GM12864 (cell line): ENCODE results near the gene CTDSP1.

Experiments used
- DNase-seq: peaks from one replicate; pipeline ENCODE4 v3.0.0-alpha.2; 2011; ENCODE audit warnings: low read depth
- H3K4me3 ChIP-seq: 2 replicates; pipeline ENCODE4 v1.5.1; 2011; ENCODE audit warnings: mild to moderate bottlenecking, low read depth, low read length, control low read depth
- CTCF ChIP-seq: IDR thresholded peaks from 2 replicates; pipeline ENCODE4 v1.5.1; 2011; ENCODE audit warnings: low read depth, mild to moderate bottlenecking, moderate library complexity, low read length, control low read depth, inconsistent platforms; ENCODE audit errors: missing control alignments

The CTDSP1 gene

GRCh38 chr2:218425531-218425930, 25.9 kb downstream of the CTDSP1 start:
- DNase-seq: no peak
- no peak overlapping the region for H3K4me3 ChIP-seq
- no peak for TF ChIP-seq CTCF

DNA sequence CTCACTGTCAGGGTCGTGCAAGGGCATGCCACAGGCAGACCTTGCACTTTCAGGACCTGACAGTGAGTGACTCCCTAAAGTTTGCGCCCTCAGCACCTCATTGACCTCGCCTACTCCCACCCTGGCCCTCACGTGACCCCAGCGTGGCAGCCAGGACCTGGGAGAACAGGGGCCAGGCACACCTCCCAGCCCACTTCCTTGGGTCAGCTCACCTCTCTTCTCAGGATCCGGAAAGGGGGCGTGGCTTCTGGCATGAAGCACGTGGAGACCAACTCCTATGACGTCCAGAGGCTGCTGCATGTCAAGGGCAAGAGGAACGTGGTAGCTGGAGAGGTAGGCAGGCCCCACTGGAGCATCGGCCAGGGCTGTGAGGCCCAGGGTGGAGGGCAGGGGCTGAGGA, 28.1 kb downstream of the CTDSP1 start:
- no peak for TF ChIP-seq CTCF
- DNase-seq: no peak
- no peak overlapping the region for H3K4me3 ChIP-seq

- H3K4me3 ChIP-seq: no peak overlapping the region
- TF ChIP-seq CTCF: no peak
- no peak for DNase-seq
Observed at GRCh38 chr2:218428846-218429558, 29.3 kb downstream of the CTDSP1 start.

- TF ChIP-seq CTCF: no peak
- no peak for DNase-seq
- no peak overlapping the region for H3K4me3 ChIP-seq
Observed at GRCh38 chr2:218429911-218430692, 30.4 kb downstream of the CTDSP1 start.

DNA sequence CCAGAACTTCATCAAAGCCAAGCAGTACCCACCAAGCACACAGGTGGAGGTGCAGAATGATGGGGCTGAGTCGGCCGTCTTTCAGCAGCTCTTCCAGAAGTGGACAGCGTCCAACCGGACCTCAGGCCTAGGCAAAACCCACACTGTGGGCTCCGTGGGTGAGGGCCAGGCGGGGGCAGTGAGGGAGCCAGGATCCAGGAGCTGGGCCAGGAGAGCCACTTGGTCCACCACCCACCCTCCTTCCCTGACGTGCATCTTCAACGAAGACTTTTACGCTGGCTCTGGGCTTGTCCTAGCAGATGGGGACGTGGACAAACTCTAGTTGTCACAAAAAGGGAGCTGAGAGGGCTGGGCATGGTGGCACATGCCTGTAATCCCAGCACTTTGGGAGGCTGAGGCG, 31.1 kb downstream of the CTDSP1 start:
- DNase-seq: no peak
- no peak for TF ChIP-seq CTCF
- no peak overlapping the region for H3K4me3 ChIP-seq

DNA sequence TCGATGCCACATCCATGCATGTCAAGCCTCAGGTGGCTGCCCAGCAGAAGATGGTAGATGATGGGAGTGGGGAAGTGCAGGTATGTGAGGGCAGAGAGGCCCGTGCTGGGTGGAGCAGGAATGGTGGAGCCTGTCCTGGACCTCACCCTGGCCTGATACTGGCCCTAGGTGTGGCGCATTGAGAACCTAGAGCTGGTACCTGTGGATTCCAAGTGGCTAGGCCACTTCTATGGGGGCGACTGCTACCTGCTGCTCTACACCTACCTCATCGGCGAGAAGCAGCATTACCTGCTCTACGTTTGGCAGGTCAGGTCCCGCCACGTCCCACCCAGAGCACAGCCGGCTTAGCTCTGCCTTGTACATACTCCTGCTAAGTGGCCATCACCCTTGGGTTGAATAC, 32.2 kb downstream of the CTDSP1 start:
- TF ChIP-seq CTCF: no peak
- no peak overlapping the region for H3K4me3 ChIP-seq
- DNase-seq: no peak
